HepG2 (cell line): ENCODE measurements around the gene STOML2. TPM values are rescaled to one million over a fixed set of nuclear protein-coding genes. Genes with fewer than 3 reads are reported as not detected.

ENCODE experiments used
- ATAC-seq: fragments of 200-7000 bp; cut with Tn5 transposase; 3 replicates; pipeline ENCODE4 v1.9.1; 2020; ENCODE audit warnings: mild to moderate bottlenecking, moderate library complexity
- BruUV-seq: library from RNA; stranded (reverse); fragments of 400-500 nt; replicated peaks from 2 replicates; lab custom pipeline; 2021; lab: Mats Ljungman, UMichigan
- CTCF ChIA-PET: fragments of 300-600 bp; formaldehyde crosslinking; extraction: SDS; loops from one replicate; lab custom pipeline; 2021; ENCODE audit warnings: low total read pairs, inconsistent platforms, low intra/inter-chr PET ratio; lab: Yijun Ruan, JAX
- POLR2A ChIA-PET: fragments of 350-600 bp; sonication (Branson Sonifier 250); formaldehyde crosslinking; loops from one replicate; lab custom pipeline; 2020; ENCODE audit warnings: antibody characterized with exemption, inconsistent platforms; lab: Yijun Ruan, JAX
- DNase-seq: peaks from one replicate; pipeline ENCODE4 v3.0.0-alpha.2; 2015; ENCODE audit warnings: low spot score
- FAIRE-seq: peaks from 3 replicates; lab custom pipeline; 2011; peaks lifted over from hg19 to GRCh38; lab: Jason Lieb, UNC
- H2AFZ ChIP-seq: one replicate; pipeline ENCODE4 v1.6.1; 2011; ENCODE audit warnings: low read length, inconsistent platforms
- H3K27ac ChIP-seq: fragments of 300-600 bp; 3 replicates; pipeline ENCODE4 v1.8.0; 2011; ENCODE audit warnings: mixed run types, mild to moderate bottlenecking, mixed read lengths, low read length, inconsistent platforms; ENCODE audit not compliant: insufficient read depth; ENCODE audit errors: extremely low read length
- H3K27me3 ChIP-seq, 2 experiments: fragments of 200-600 bp in 1 of 2; 2 replicates in 1 of 2; 3 replicates in 1 of 2; pipeline versions ENCODE4 v1.6.0 to v1.8.0; 2011; ENCODE audit warnings: low read length in 2 of 2, mild to moderate bottlenecking in 2 of 2, moderate library complexity in 2 of 2, inconsistent platforms in 1 of 2; ENCODE audit not compliant: insufficient read depth in 2 of 2, control insufficient read depth in 1 of 2
- H3K36me3 ChIP-seq, 2 experiments: fragments of 200-600 bp in 1 of 2; replicated peaks in 1 of 2; 2 replicates in 1 of 2; 3 replicates in 1 of 2; pipeline versions ENCODE4 v1.5.1 to v1.8.0; 2011; ENCODE audit warnings: low read length in 2 of 2, inconsistent platforms in 1 of 2; ENCODE audit not compliant: insufficient read depth in 2 of 2, control insufficient read depth in 1 of 2
- H3K4me1 ChIP-seq: 2 replicates; pipeline ENCODE4 v1.5.1; 2012; ENCODE audit warnings: low read length, inconsistent platforms; ENCODE audit not compliant: insufficient read depth
- H3K4me2 ChIP-seq: 2 replicates; pipeline ENCODE4 v1.6.0; 2011; ENCODE audit warnings: low read depth, low read length, inconsistent platforms
- H3K4me3 ChIP-seq, 3 experiments: fragments of 200-600 bp in 1 of 3; sonication (generic), shearing (Covaris generic) in 1 of 3; replicated peaks in 1 of 3; 2 replicates each; pipeline ENCODE4 v1.5.1; 2011 to 2016; ENCODE audit warnings: low read length in 3 of 3, inconsistent platforms in 2 of 3, low read depth in 2 of 3, mild to moderate bottlenecking in 2 of 3, control low read depth in 1 of 3, mixed read lengths in 1 of 3; ENCODE audit not compliant: insufficient read depth in 1 of 3
- H3K79me2 ChIP-seq: one replicate; pipeline ENCODE4 v1.6.1; 2011; ENCODE audit warnings: low read length, inconsistent platforms; ENCODE audit not compliant: insufficient read depth
- H3K9ac ChIP-seq: 2 replicates; pipeline ENCODE4 v1.6.0; 2011; ENCODE audit warnings: mild to moderate bottlenecking, low read depth, low read length, inconsistent platforms; ENCODE audit not compliant: insufficient read depth
- H3K9me3 ChIP-seq: 2 replicates; pipeline ENCODE4 v1.5.1; 2012; ENCODE audit warnings: mild to moderate bottlenecking, low read length
- H4K20me1 ChIP-seq: 2 replicates; pipeline ENCODE4 v1.6.0; 2011; ENCODE audit warnings: inconsistent platforms, mild to moderate bottlenecking, low read length, moderate library complexity; ENCODE audit not compliant: insufficient read depth
- JUNB ChIP-seq: sonication (generic); formaldehyde crosslinking; IDR thresholded peaks from 2 replicates; pipeline ENCODE4 v1.8.0; 2022; ENCODE audit warnings: missing genetic modification reagents, mild to moderate bottlenecking, borderline replicate concordance
- MAFF ChIP-seq: IDR thresholded peaks from 2 replicates; pipeline ENCODE4 v1.6.1; 2011; ENCODE audit warnings: low read depth, low read length, improper control_type of control experiment
- MIER3 ChIP-seq: IDR thresholded peaks from 2 replicates; pipeline ENCODE4 v1.6.1; 2016; ENCODE audit warnings: missing compliant biosample characterization, borderline replicate concordance
- NCOA5 ChIP-seq: sonication (generic); formaldehyde crosslinking; IDR thresholded peaks from 2 replicates; pipeline ENCODE4 v1.4.0; 2020; ENCODE audit warnings: missing genetic modification reagents
- NFYB ChIP-seq: sonication (generic); formaldehyde crosslinking; IDR thresholded peaks from 2 replicates; pipeline ENCODE4 v1.4.0; 2020; ENCODE audit warnings: missing genetic modification reagents
- POGZ ChIP-seq: sonication (generic); formaldehyde crosslinking; IDR thresholded peaks from 2 replicates; pipeline ENCODE4 v1.4.0; 2020; ENCODE audit warnings: mild to moderate bottlenecking, missing genetic modification reagents
- RCOR2 ChIP-seq: IDR thresholded peaks from 2 replicates; pipeline ENCODE4 v1.6.1; 2016; ENCODE audit warnings: missing biosample characterization, missing genetic modification reagents
- RFXAP ChIP-seq: sonication (generic); formaldehyde crosslinking; IDR thresholded peaks from 2 replicates; pipeline ENCODE4 v1.4.0; 2020; ENCODE audit warnings: missing genetic modification reagents, borderline replicate concordance
- SMARCC2 ChIP-seq: fragments of 450-650 bp; IDR thresholded peaks from 2 replicates; pipeline ENCODE4 v1.6.1; 2017; ENCODE audit warnings: antibody characterized with exemption, mild to moderate bottlenecking
- YY1 ChIP-seq: IDR thresholded peaks from 2 replicates; pipeline ENCODE4 v1.6.1; 2011; ENCODE audit warnings: low read length, low read depth, moderate library complexity, mild to moderate bottlenecking; ENCODE audit not compliant: insufficient read depth, insufficient replicate concordance
- ZNF274 ChIP-seq: sonication (generic); formaldehyde crosslinking; IDR thresholded peaks from 2 replicates; pipeline ENCODE4 v1.5.1; 2020; ENCODE audit warnings: mild to moderate bottlenecking, missing genetic modification reagents
- ZNF460 ChIP-seq: sonication (generic); formaldehyde crosslinking; IDR thresholded peaks from 2 replicates; pipeline ENCODE4 v1.5.1; 2020; ENCODE audit warnings: missing genetic modification reagents, mild to moderate bottlenecking, borderline replicate concordance
- ZNF572 ChIP-seq: sonication (generic); formaldehyde crosslinking; IDR thresholded peaks from 2 replicates; pipeline ENCODE4 v1.5.1; 2020; ENCODE audit warnings: mild to moderate bottlenecking, missing genetic modification reagents
- ZNF800 ChIP-seq: sonication (generic); formaldehyde crosslinking; IDR thresholded peaks from 2 replicates; pipeline ENCODE4 v1.4.0; 2020; ENCODE audit warnings: missing genetic modification reagents
- WGBS: methylation state at CpG from one replicate; pipeline ENCODE4 v1.1.6; 2017; ENCODE audit warnings: low lambda C conversion rate; 5-methylcytosine and 5-hydroxymethylcytosine counted together
- in situ Hi-C: cut with HindIII; loops from 2 replicates; pipeline ENCODE4 v1.10.0; 2017; ENCODE audit warnings: low pct_unique_long_range_greater_than_20kb; ENCODE audit not compliant: extremely low pct_ligation_motif_present
- intact Hi-C: fragments of 100-400 bp; cut with micrococcal nuclease; formaldehyde crosslinking; loops from one replicate; pipeline ENCODE4 v1.10.0; 2022; ENCODE audit not compliant: unreplicated experiment
- polyA plus RNA-seq, 8 experiments: library from polyadenylated mRNA; depleted of rRNA in 3 of 8; stranded (reverse) in 7 of 8; unstranded in 1 of 8; fragments of >200 nt; fragmentation: Illumina TruSeq in 4 of 8; extraction: Trizol in 4 of 8; gene quantifications; 2 replicates each; pipeline versions ENCODE4 v1.2.1 to v1.2.3, GENCODE V29; 2011 to 2016; ENCODE audit warnings: low read depth in 4 of 8, missing spikeins in 1 of 8, mixed read lengths in 1 of 8; ENCODE audit not compliant: insufficient read depth in 1 of 8
- total RNA-seq, 5 experiments: library from RNA; depleted of rRNA; stranded (reverse); fragments of >200 nt; fragmentation: Illumina TruSeq; extraction: Trizol; gene quantifications; 2 replicates each; pipeline ENCODE4 v1.2.3, GENCODE V29; 2016; ENCODE audit warnings: low read depth in 1 of 5
- TF ChIP-seq, protein P1 (sequence below): sonication (generic); formaldehyde crosslinking; IDR thresholded peaks from 2 replicates; pipeline ENCODE4 v1.8.1; 2023; ENCODE audit warnings: mild to moderate bottlenecking, moderate library complexity, missing genetic modification reagents
- TF ChIP-seq, protein P2 (sequence below): sonication (generic); formaldehyde crosslinking; IDR thresholded peaks from 2 replicates; pipeline ENCODE4 v1.5.0; 2020; ENCODE audit warnings: mild to moderate bottlenecking, missing genetic modification reagents, borderline replicate concordance
- TF ChIP-seq, protein P3 (sequence below): sonication (generic); formaldehyde crosslinking; IDR thresholded peaks from 2 replicates; pipeline ENCODE4 v1.9.0; 2021; ENCODE audit warnings: missing genetic modification reagents, borderline replicate concordance

The STOML2 gene
- total and polyA plus RNA-seq, 2 of the 13 experiments (the other 11 are each of a cell fraction or from before 2014, with no cell fraction given) = 245 to 250 TPM

DNA sequence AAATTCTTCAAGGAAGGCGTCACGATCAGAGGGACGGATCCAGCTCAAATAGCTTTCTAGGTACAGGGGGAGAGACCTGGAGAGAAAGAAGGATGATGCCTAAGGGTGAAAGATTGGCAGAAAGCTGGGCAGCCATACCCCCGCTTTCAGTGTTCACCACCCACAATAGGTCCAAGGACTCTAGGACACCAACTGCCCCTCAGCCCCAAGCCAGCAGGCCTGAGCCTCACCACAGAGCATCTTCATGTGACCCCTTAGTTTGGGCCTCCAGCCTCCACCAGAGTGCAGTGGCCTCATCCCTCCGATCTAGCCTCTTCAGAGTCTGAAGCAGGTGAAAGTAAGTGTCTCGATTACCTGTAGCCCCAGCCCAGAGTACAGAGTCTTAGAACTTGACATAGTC lies 28.8 kb downstream of the STOML2 start:
- Histone ChIP-seq H3K9ac (no peak overlapping the region), H3K27me3 (no peaks in the 10 kb centered on the region; a peak in 1 of 5 replicates), H3K36me3 (peaks cover 4 to 24% of the 10 kb centered on the region in 2 experiments; a peak in 4 of 5 replicates), H3K9me3 (no peaks in the 10 kb centered on the region), H4K20me1 (peaks cover 26% of the 10 kb centered on the region), H3K4me1 (peaks cover 43% of the 10 kb centered on the region), H3K4me2 (no peak overlapping the region), H3K27ac (no peak overlapping the region), H3K4me3 (no peak overlapping the region), H3K79me2 (peaks cover 49% of the 10 kb centered on the region), H2AFZ (no peak overlapping the region)
- CTCF ChIA-PET = no interaction called here
- intact Hi-C loops (no loop called here), in situ Hi-C loops (no loop called here)
- POLR2A ChIA-PET = no interaction called here
- FAIRE-seq = no peak
- WGBS = 98% methylated on average over 6 of the region's 6 CpGs
- no peak for ATAC-seq
- no TSS peak for BruUV-seq
- TF ChIP-seq, protein P1, sequence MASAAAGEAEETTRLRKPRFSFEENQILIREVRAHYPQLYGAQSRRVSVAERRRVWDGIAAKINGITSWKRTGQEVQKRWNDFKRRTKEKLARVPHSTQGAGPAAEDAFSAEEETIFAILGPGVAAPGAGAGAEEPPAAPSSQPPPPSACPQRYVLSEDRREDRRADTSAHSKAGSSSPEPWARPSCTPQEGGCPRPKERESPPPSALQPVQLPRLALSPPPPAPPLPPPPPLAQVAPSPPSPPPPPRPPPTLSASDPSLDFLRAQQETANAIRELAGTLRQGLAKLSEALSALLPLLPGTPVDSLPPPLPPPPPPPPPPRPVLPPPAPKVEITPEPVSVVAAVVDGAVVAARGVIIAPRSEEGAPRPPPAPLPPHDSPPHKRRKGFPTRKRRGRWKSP (CRISPR knock-in tag) = no peak
- TF ChIP-seq, protein P2, sequence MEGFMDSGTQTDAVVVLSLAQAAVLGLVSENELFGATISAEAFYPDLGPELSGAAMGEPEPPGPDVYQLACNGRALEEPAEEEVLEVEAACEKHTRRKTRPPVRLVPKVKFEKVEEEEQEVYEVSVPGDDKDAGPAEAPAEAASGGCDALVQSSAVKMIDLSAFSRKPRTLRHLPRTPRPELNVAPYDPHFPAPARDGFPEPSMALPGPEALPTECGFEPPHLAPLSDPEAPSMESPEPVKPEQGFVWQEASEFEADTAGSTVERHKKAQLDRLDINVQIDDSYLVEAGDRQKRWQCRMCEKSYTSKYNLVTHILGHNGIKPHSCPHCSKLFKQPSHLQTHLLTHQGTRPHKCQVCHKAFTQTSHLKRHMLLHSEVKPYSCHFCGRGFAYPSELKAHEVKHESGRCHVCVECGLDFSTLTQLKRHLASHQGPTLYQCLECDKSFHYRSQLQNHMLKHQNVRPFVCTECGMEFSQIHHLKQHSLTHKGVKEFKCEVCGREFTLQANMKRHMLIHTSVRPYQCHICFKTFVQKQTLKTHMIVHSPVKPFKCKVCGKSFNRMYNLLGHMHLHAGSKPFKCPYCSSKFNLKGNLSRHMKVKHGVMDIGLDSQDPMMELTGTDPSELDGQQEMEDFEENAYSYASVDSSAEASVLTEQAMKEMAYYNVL (CRISPR knock-in tag) = no peak
- TF ChIP-seq ZNF274 (CRISPR knock-in tag) = no peak
- no peak for TF ChIP-seq NCOA5 (CRISPR knock-in tag)
- TF ChIP-seq SMARCC2 = no peak
- no peak for TF ChIP-seq YY1
- no peak for TF ChIP-seq ZNF800 (CRISPR knock-in tag)
- no peak for TF ChIP-seq ZNF460 (CRISPR knock-in tag)
- TF ChIP-seq, protein P3, sequence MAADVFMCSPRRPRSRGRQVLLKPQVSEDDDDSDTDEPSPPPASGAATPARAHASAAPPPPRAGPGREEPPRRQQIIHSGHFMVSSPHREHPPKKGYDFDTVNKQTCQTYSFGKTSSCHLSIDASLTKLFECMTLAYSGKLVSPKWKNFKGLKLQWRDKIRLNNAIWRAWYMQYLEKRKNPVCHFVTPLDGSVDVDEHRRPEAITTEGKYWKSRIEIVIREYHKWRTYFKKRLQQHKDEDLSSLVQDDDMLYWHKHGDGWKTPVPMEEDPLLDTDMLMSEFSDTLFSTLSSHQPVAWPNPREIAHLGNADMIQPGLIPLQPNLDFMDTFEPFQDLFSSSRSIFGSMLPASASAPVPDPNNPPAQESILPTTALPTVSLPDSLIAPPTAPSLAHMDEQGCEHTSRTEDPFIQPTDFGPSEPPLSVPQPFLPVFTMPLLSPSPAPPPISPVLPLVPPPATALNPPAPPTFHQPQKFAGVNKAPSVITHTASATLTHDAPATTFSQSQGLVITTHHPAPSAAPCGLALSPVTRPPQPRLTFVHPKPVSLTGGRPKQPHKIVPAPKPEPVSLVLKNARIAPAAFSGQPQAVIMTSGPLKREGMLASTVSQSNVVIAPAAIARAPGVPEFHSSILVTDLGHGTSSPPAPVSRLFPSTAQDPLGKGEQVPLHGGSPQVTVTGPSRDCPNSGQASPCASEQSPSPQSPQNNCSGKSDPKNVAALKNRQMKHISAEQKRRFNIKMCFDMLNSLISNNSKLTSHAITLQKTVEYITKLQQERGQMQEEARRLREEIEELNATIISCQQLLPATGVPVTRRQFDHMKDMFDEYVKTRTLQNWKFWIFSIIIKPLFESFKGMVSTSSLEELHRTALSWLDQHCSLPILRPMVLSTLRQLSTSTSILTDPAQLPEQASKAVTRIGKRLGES (CRISPR knock-in tag) = no peak
- TF ChIP-seq RFXAP (CRISPR knock-in tag) = no peak
- TF ChIP-seq MIER3 (CRISPR knock-in tag) = no peak
- no peak for TF ChIP-seq POGZ
- TF ChIP-seq ZNF572 = no peak
- TF ChIP-seq JUNB (CRISPR knock-in tag) = no peak
- TF ChIP-seq RCOR2 (CRISPR knock-in tag) = no peak
- no peak for TF ChIP-seq MAFF
- no peak for TF ChIP-seq NFYB
- no peak for DNase-seq
